Stimulated activated CD4-positive, alpha-beta T cell treated with anti-CD3 and anti-CD28 coated beads, Interleukin-15, amount 100 ng/mL, for 48 hours (primary cell): ENCODE measurements around the gene CREB5.
"Not testable (repeated sequence)": the region's sequence is repeated elsewhere in the genome, so short reads cannot be mapped to it uniquely, and the experiment has no call there.

ENCODE experiments used
- DNase-seq, 2 donors: peaks; one replicate each; pipeline ENCODE4 v3.0.0-alpha.2; 2020; ENCODE audit warnings: low read depth in 2 of 2

The CREB5 gene

GRCh38 chr7:28548416-28548815, 136.1 kb downstream of the CREB5 start:
- DNase-seq = no peak

GRCh38 chr7:28549998-28550397, 137.7 kb downstream of the CREB5 start:
- no peak for DNase-seq

- DNase-seq = no peak
Observed at GRCh38 chr7:28550580-28551186, 138.4 kb downstream of the CREB5 start.

- DNase-seq = no peak
Observed at GRCh38 chr7:28551331-28551730, 139.0 kb downstream of the CREB5 start.

- not testable (repeated sequence) for DNase-seq
Observed at GRCh38 chr7:28551766-28552165, 139.4 kb downstream of the CREB5 start.

GRCh38 chr7:28554802-28555471, 142.6 kb downstream of the CREB5 start:
- DNase-seq = no peak

GRCh38 chr7:28556025-28556424, 143.7 kb downstream of the CREB5 start:
- no peak for DNase-seq

- no peak for DNase-seq
Observed at GRCh38 chr7:28556671-28557070, 144.4 kb downstream of the CREB5 start.

- DNase-seq = no peak
Observed at GRCh38 chr7:28558236-28558635, 145.9 kb downstream of the CREB5 start.

GRCh38 chr7:28560767-28561166, 148.4 kb downstream of the CREB5 start:
- no peak for DNase-seq

- DNase-seq = no peak
Observed at GRCh38 chr7:28564033-28564432, 151.7 kb downstream of the CREB5 start.

- DNase-seq = no peak
Observed at GRCh38 chr7:28564755-28565374, 152.5 kb downstream of the CREB5 start.

- no peak for DNase-seq
Observed at GRCh38 chr7:28565980-28566379, 153.7 kb downstream of the CREB5 start.

GRCh38 chr7:28570113-28570969, 158.0 kb downstream of the CREB5 start:
- DNase-seq = no peak

- no peak for DNase-seq
Observed at GRCh38 chr7:28570970-28571288, 158.6 kb downstream of the CREB5 start.

- no peak for DNase-seq
Observed at GRCh38 chr7:28571405-28571804, 159.1 kb downstream of the CREB5 start.

- no peak for DNase-seq
Observed at GRCh38 chr7:28572321-28573058, 160.2 kb downstream of the CREB5 start.

- no peak for DNase-seq
Observed at GRCh38 chr7:28573059-28573553, 160.8 kb downstream of the CREB5 start.

GRCh38 chr7:28573651-28574301, 161.5 kb downstream of the CREB5 start:
- no peak for DNase-seq

- no peak for DNase-seq
Observed at GRCh38 chr7:28575241-28575643, 162.9 kb downstream of the CREB5 start.

- DNase-seq = no peak
Observed at GRCh38 chr7:28576656-28577055, 164.3 kb downstream of the CREB5 start.
